ENCODE measurements around the gene VSIG8.

- no peak for TF ChIP-seq CTCF (conservative IDR thresholded peaks at IDR 0.05; ENCODE audit: low read depth, low read length)
- no peak for TF ChIP-seq EZH2 (IDR thresholded peaks at IDR 0.05; ENCODE audit: borderline replicate concordance, low read depth, low read length, poor library complexity, severe bottlenecking)
These were observed 2.0 kb downstream of the VSIG8 start for GRCh38 chr1:159860456-159860855.

Measured in A673 (cell line).